ENCODE results near the gene ZNF516. TPM values are rescaled to one million over a fixed set of nuclear protein-coding genes. Genes with fewer than 3 reads are reported as not detected.

The ZNF516 gene
- total and polyA plus RNA-seq, 4 donors, result 2.5 to 12.2 (median 7.6) TPM

DNA sequence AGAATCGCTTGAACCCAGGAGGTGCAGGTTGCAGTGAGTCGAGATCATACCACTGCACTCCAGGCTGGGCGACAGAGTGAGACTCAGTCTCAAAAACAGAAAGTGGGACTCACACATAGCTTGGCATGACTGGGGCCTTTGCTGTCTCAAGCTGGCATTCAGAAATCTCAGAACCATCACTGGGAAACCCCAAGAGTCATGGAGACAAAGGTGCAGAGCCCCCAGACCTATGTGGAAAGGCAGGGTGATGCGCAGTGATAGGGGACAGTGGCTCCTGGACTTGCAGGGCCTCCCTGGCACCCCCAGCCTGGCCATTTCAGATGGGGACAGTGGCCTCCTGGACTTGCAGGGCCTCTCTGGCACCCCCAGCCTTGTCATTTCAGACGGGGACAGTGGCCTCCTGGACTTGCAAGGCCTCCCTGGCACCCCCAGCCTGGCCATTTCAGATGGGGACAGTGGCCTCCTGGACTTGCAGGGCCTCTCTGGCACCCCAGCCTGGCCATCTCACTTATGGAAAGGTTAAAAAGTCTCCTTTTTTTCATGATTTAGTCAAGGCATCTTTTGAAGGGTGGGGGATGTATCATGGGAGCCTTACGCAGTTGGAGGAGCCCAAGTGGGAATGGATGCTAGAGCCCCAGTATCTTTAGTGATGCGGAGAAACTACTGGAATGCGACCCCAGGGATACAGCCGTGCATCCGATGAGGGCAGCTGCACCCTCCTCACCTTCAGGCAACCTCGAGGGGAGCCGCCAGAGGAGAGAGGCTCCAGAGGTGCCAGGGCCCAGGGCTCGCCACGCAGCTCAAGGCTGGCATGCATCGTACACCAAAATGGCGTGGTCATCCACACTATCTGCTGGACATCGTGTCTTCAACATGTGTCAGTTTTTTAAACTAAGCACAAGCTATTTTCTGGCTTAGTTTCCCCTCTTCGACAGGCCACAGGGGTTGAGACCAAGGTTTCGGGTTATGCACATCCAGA lies 30.5 kb downstream of the ZNF516 start:
- peaks cover 0 to 4% (median 0%) of the 10 kb centered on the region in 4 donors for H3K4me1 ChIP-seq (ENCODE audit: control insufficient read depth in 4 of 4, insufficient read depth in 4 of 4, low read length in 3 of 4)
- no peak overlapping the region for H3K4me3 ChIP-seq (ENCODE audit: low read depth in 1 of 3, low read length in 3 of 3)
- H3K9ac ChIP-seq (ENCODE audit: low read depth in 1 of 2, low read length in 2 of 2), result no peak overlapping the region
- no peaks in the 10 kb centered on the region for H3K27me3 ChIP-seq (ENCODE audit: control insufficient read depth in 4 of 4, insufficient read depth in 4 of 4, low read length in 3 of 4)
- 95% methylated on average over 19 of the region's 19 CpGs for WGBS
- TF ChIP-seq GABPA (IDR thresholded peaks at IDR 0.05 in 1 of 2, conservative IDR thresholded peaks at IDR 0.05 in 1 of 2), result no peak
- TF ChIP-seq, protein P1, sequence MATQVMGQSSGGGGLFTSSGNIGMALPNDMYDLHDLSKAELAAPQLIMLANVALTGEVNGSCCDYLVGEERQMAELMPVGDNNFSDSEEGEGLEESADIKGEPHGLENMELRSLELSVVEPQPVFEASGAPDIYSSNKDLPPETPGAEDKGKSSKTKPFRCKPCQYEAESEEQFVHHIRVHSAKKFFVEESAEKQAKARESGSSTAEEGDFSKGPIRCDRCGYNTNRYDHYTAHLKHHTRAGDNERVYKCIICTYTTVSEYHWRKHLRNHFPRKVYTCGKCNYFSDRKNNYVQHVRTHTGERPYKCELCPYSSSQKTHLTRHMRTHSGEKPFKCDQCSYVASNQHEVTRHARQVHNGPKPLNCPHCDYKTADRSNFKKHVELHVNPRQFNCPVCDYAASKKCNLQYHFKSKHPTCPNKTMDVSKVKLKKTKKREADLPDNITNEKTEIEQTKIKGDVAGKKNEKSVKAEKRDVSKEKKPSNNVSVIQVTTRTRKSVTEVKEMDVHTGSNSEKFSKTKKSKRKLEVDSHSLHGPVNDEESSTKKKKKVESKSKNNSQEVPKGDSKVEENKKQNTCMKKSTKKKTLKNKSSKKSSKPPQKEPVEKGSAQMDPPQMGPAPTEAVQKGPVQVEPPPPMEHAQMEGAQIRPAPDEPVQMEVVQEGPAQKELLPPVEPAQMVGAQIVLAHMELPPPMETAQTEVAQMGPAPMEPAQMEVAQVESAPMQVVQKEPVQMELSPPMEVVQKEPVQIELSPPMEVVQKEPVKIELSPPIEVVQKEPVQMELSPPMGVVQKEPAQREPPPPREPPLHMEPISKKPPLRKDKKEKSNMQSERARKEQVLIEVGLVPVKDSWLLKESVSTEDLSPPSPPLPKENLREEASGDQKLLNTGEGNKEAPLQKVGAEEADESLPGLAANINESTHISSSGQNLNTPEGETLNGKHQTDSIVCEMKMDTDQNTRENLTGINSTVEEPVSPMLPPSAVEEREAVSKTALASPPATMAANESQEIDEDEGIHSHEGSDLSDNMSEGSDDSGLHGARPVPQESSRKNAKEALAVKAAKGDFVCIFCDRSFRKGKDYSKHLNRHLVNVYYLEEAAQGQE (IDR thresholded peaks at IDR 0.05), result no peak
- TF ChIP-seq, protein P2, sequence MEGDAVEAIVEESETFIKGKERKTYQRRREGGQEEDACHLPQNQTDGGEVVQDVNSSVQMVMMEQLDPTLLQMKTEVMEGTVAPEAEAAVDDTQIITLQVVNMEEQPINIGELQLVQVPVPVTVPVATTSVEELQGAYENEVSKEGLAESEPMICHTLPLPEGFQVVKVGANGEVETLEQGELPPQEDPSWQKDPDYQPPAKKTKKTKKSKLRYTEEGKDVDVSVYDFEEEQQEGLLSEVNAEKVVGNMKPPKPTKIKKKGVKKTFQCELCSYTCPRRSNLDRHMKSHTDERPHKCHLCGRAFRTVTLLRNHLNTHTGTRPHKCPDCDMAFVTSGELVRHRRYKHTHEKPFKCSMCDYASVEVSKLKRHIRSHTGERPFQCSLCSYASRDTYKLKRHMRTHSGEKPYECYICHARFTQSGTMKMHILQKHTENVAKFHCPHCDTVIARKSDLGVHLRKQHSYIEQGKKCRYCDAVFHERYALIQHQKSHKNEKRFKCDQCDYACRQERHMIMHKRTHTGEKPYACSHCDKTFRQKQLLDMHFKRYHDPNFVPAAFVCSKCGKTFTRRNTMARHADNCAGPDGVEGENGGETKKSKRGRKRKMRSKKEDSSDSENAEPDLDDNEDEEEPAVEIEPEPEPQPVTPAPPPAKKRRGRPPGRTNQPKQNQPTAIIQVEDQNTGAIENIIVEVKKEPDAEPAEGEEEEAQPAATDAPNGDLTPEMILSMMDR (IDR thresholded peaks at IDR 0.05; ENCODE audit: low read depth, low read length, missing input control), result no peak
- TF ChIP-seq HNF4A (conservative IDR thresholded peaks at IDR 0.05), result no peak
- TF ChIP-seq, protein P3, sequence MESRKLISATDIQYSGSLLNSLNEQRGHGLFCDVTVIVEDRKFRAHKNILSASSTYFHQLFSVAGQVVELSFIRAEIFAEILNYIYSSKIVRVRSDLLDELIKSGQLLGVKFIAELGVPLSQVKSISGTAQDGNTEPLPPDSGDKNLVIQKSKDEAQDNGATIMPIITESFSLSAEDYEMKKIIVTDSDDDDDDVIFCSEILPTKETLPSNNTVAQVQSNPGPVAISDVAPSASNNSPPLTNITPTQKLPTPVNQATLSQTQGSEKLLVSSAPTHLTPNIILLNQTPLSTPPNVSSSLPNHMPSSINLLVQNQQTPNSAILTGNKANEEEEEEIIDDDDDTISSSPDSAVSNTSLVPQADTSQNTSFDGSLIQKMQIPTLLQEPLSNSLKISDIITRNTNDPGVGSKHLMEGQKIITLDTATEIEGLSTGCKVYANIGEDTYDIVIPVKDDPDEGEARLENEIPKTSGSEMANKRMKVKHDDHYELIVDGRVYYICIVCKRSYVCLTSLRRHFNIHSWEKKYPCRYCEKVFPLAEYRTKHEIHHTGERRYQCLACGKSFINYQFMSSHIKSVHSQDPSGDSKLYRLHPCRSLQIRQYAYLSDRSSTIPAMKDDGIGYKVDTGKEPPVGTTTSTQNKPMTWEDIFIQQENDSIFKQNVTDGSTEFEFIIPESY (IDR thresholded peaks at IDR 0.05), result no peak
- TF ChIP-seq HNF4G (IDR thresholded peaks at IDR 0.05), result no peak
- TF ChIP-seq JUND (IDR thresholded peaks at IDR 0.05), result no peak
- no peak for TF ChIP-seq YY1 (IDR thresholded peaks at IDR 0.05)
- no peak for TF ChIP-seq RXRA (IDR thresholded peaks at IDR 0.05)
- no peak for TF ChIP-seq NR2F2 (IDR thresholded peaks at IDR 0.05)
- TF ChIP-seq, protein P4, sequence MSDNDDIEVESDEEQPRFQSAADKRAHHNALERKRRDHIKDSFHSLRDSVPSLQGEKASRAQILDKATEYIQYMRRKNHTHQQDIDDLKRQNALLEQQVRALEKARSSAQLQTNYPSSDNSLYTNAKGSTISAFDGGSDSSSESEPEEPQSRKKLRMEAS (IDR thresholded peaks at IDR 0.05), result no peak
- no peak for TF ChIP-seq SP1 (IDR thresholded peaks at IDR 0.05)
- TF ChIP-seq RAD21 (IDR thresholded peaks at IDR 0.05), result no peak
- no peaks in the 10 kb centered on the region for H3K9me3 ChIP-seq (ENCODE audit: control insufficient read depth in 4 of 4, low read length in 3 of 4)
- DNase-seq (ENCODE audit: low spot score), result no peak
- no peak overlapping the region for H3K27ac ChIP-seq (ENCODE audit: low read depth in 1 of 2, low read length in 2 of 2)
- no peaks in the 10 kb centered on the region for H3K36me3 ChIP-seq (ENCODE audit: control insufficient read depth in 4 of 4, insufficient read depth in 3 of 4, low read depth in 1 of 4, low read length in 3 of 4)

DNA sequence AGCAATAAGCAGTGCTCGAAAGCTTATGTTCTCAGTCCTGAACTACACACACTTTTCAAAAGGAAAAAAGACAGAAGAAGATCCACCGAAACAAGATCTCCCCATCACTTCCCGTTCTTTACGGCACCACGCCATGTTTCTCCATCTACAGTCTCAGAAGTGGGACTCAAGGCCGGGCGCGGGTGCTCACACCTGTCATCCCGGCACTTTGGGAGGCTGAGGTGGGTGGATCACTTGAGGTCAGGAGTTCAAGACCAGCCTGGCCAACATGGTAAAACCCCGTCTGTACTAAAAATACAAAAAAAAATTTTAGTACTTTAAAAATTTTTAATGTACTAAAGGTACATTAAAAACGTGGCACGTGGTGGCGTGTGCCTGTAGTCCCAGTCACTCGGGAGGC lies 31.2 kb downstream of the ZNF516 start:
- DNase-seq (ENCODE audit: low spot score), result no peak
- H3K27ac ChIP-seq (ENCODE audit: low read depth in 1 of 2, low read length in 2 of 2), result no peak overlapping the region
- H3K4me3 ChIP-seq (ENCODE audit: low read depth in 1 of 3, low read length in 3 of 3), result no peak overlapping the region
- H3K9me3 ChIP-seq (ENCODE audit: control insufficient read depth in 4 of 4, low read length in 3 of 4), result no peaks in the 10 kb centered on the region
- peaks cover 0 to 2% (median 0%) of the 10 kb centered on the region in 4 donors for H3K36me3 ChIP-seq (ENCODE audit: control insufficient read depth in 4 of 4, insufficient read depth in 3 of 4, low read depth in 1 of 4, low read length in 3 of 4)
- no peaks in the 10 kb centered on the region for H3K27me3 ChIP-seq (ENCODE audit: control insufficient read depth in 4 of 4, insufficient read depth in 4 of 4, low read length in 3 of 4)
- 94% methylated on average over 14 of the region's 14 CpGs for WGBS
- H3K9ac ChIP-seq (ENCODE audit: low read depth in 1 of 2, low read length in 2 of 2), result no peak overlapping the region
- peaks cover 0 to 4% (median 0%) of the 10 kb centered on the region in 4 donors for H3K4me1 ChIP-seq (ENCODE audit: control insufficient read depth in 4 of 4, insufficient read depth in 4 of 4, low read length in 3 of 4)
- TF ChIP-seq, protein P5, sequence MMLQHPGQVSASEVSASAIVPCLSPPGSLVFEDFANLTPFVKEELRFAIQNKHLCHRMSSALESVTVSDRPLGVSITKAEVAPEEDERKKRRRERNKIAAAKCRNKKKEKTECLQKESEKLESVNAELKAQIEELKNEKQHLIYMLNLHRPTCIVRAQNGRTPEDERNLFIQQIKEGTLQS (IDR thresholded peaks at IDR 0.05), result no peak
- TF ChIP-seq EGR1 (IDR thresholded peaks at IDR 0.05; ENCODE audit: low read depth in 2 of 2) (no peak), RAD21 (IDR thresholded peaks at IDR 0.05) (no peak), FOXA1 (IDR thresholded peaks at IDR 0.05) (no peak), HNF4A (conservative IDR thresholded peaks at IDR 0.05) (no peak), NR2F2 (IDR thresholded peaks at IDR 0.05) (no peak), SP1 (IDR thresholded peaks at IDR 0.05) (no peak), JUND (IDR thresholded peaks at IDR 0.05) (no peak), FOXA2 (IDR thresholded peaks at IDR 0.05) (no peak)
- TF ChIP-seq, protein P2 (IDR thresholded peaks at IDR 0.05; ENCODE audit: low read depth, low read length, missing input control), result no peak
- TF ChIP-seq, protein P4 (IDR thresholded peaks at IDR 0.05), result no peak

Data from liver (tissue), 9 donors.